T-helper 17 cell (primary cell): Measurements from ENCODE around the gene LONP1. TPM values are rescaled to one million over a fixed set of nuclear protein-coding genes. Genes with fewer than 3 reads are reported as not detected.

Experiments
- ATAC-seq: fragments of 150-1000 bp; cut with Tn5 transposase; 2 replicates; pipeline ENCODE4 v1.10.0; 2021; ENCODE audit warnings: mild to moderate bottlenecking, moderate library complexity
- DNase-seq, 3 donors: peaks; one replicate each; pipeline versions ENCODE4 v3.0.0 to v3.0.0-alpha.2; 2020 to 2021
- H3K9me3 ChIP-seq: one replicate; pipeline ENCODE4 v1.7.0; 2013; ENCODE audit warnings: low read length, mild to moderate bottlenecking; ENCODE audit not compliant: control insufficient read depth, poor library complexity, severe bottlenecking
- H3K27ac Mint-ChIP-seq: one replicate; pipeline ENCODE4 v1.8.0; 2022; ENCODE audit warnings: mild to moderate bottlenecking, moderate library complexity, mixed read lengths
- H3K27me3 Mint-ChIP-seq: one replicate; pipeline ENCODE4 v1.8.0; 2022; ENCODE audit warnings: mixed read lengths
- H3K36me3 Mint-ChIP-seq: one replicate; pipeline ENCODE4 v1.8.0; 2022; ENCODE audit warnings: low read depth, mixed read lengths
- H3K4me1 Mint-ChIP-seq: one replicate; pipeline ENCODE4 v1.8.0; 2022; ENCODE audit warnings: mild to moderate bottlenecking, mixed read lengths
- H3K4me3 Mint-ChIP-seq: one replicate; pipeline ENCODE4 v1.8.0; 2022; ENCODE audit warnings: mild to moderate bottlenecking, moderate library complexity, mixed read lengths
- total RNA-seq, 4 donors: library from RNA in 2 of 4; stranded (reverse) in 2 of 4; gene quantifications; one replicate each; pipeline ENCODE4 v1.2.3 and lab custom pipeline; 2022 to 2026

Gene LONP1
- total RNA-seq, 2 donors from 2014 or later: 61.0 to 65.2 TPM

GRCh38 chr19:5651361-5651760 lies 68.6 kb downstream of the LONP1 start:
- H3K9me3 ChIP-seq: no peaks in the 10 kb centered on the region
- Mint-ChIP-seq H3K4me3 (no peak overlapping the region), H3K27ac (peak overlapping the region; percentile 41), H3K36me3 (peaks cover 11% of the 10 kb centered on the region), H3K27me3 (no peaks in the 10 kb centered on the region), H3K4me1 (peaks cover 12% of the 10 kb centered on the region)
- DNase-seq (no peak), ATAC-seq (no peak)

GRCh38 chr19:5648464-5648863 lies 71.5 kb downstream of the LONP1 start:
- H3K4me1 Mint-ChIP-seq: peaks cover 22% of the 10 kb centered on the region
- H3K36me3 Mint-ChIP-seq: peaks cover 5% of the 10 kb centered on the region
- H3K4me3 Mint-ChIP-seq: no peak overlapping the region
- H3K27me3 Mint-ChIP-seq: no peaks in the 10 kb centered on the region
- H3K27ac Mint-ChIP-seq: peak overlapping the region; percentile 79
- H3K9me3 ChIP-seq: no peaks in the 10 kb centered on the region
- no peak for ATAC-seq
- DNase-seq: no peak

GRCh38 chr19:5646703-5647102 lies 73.2 kb downstream of the LONP1 start:
- H3K9me3 ChIP-seq: no peaks in the 10 kb centered on the region
- no peak overlapping the region for H3K27ac Mint-ChIP-seq
- ATAC-seq: no peak
- peaks cover 23% of the 10 kb centered on the region for H3K4me1 Mint-ChIP-seq
- peaks cover 6% of the 10 kb centered on the region for H3K36me3 Mint-ChIP-seq
- H3K27me3 Mint-ChIP-seq: no peaks in the 10 kb centered on the region
- DNase-seq: no peak
- no peak overlapping the region for H3K4me3 Mint-ChIP-seq

GRCh38 chr19:5645409-5645808 lies 74.5 kb downstream of the LONP1 start:
- H3K36me3 Mint-ChIP-seq: peaks cover 10% of the 10 kb centered on the region

GRCh38 chr19:5644037-5644436 lies 75.9 kb downstream of the LONP1 start:
- DNase-seq (no peak), ATAC-seq (no peak)
- peaks cover 30% of the 10 kb centered on the region for H3K4me1 Mint-ChIP-seq
- H3K27me3 Mint-ChIP-seq: no peaks in the 10 kb centered on the region
- no peaks in the 10 kb centered on the region for H3K9me3 ChIP-seq
- H3K27ac Mint-ChIP-seq: no peak overlapping the region
- peaks cover 10% of the 10 kb centered on the region for H3K36me3 Mint-ChIP-seq
- no peak overlapping the region for H3K4me3 Mint-ChIP-seq

More at GRCh38 chr19:5645409-5645808, 74.5 kb downstream of the LONP1 start:
- Mint-ChIP-seq H3K27ac (peak overlapping the region; percentile 27), H3K27me3 (no peaks in the 10 kb centered on the region), H3K4me3 (no peak overlapping the region), H3K4me1 (peaks cover 29% of the 10 kb centered on the region)
- H3K9me3 ChIP-seq: no peaks in the 10 kb centered on the region
- no peak for DNase-seq
- ATAC-seq: no peak

GRCh38 chr19:5643060-5643459 lies 76.9 kb downstream of the LONP1 start:
- H3K27me3 Mint-ChIP-seq: no peaks in the 10 kb centered on the region
- H3K4me1 Mint-ChIP-seq: peaks cover 27% of the 10 kb centered on the region
- H3K36me3 Mint-ChIP-seq: peaks cover 10% of the 10 kb centered on the region
- no peak overlapping the region for H3K4me3 Mint-ChIP-seq
- DNase-seq (no peak), ATAC-seq (no peak)
- H3K9me3 ChIP-seq: no peaks in the 10 kb centered on the region
- H3K27ac Mint-ChIP-seq: peak overlapping the region; percentile 32

- no peaks in the 10 kb centered on the region for H3K9me3 ChIP-seq
- H3K27me3 Mint-ChIP-seq: no peaks in the 10 kb centered on the region
- DNase-seq: no peak
- ATAC-seq: no peak
- H3K36me3 Mint-ChIP-seq: peaks cover 10% of the 10 kb centered on the region
- no peak overlapping the region for H3K27ac Mint-ChIP-seq
- H3K4me1 Mint-ChIP-seq: peaks cover 27% of the 10 kb centered on the region
- H3K4me3 Mint-ChIP-seq: no peak overlapping the region
Measured at GRCh38 chr19:5642204-5642603, 77.7 kb downstream of the LONP1 start.

Other genes starting within 250 kb of the LONP1 start
- gene TINCR, start 152.2 kb downstream of the LONP1 start, total RNA-seq: 1 to 10 TPM; 2.0 to 2.8 TPM
- 100 to 1,000 TPM; 241 to 255 TPM for gene SAFB2, start 97.4 kb downstream of the LONP1 start, total RNA-seq
- 100 to 1,000 TPM; 173 to 183 TPM for gene SAFB, start 97.1 kb downstream of the LONP1 start, total RNA-seq
- 10 to 100 TPM; 26.9 to 27.9 TPM for gene MICOS13, start 39.6 kb downstream of the LONP1 start, total RNA-seq
- 1 to 10 TPM; 1.4 to 3.1 TPM for gene HSD11B1L, start 39.1 kb downstream of the LONP1 start, total RNA-seq
- gene RPL36, start 29.9 kb downstream of the LONP1 start, total RNA-seq: 1,000 to 10,000 TPM in 1 of 2 donors, 100 to 1,000 TPM in 1; 811 to 1,376 TPM
- gene CATSPERD, start 491 bp upstream of the LONP1 start, total RNA-seq: not detected
- 1 to 10 TPM; 3.8 to 3.9 TPM for gene PRR22, start 64.6 kb upstream of the LONP1 start, total RNA-seq
- gene DUS3L, start 71.0 kb upstream of the LONP1 start, total RNA-seq: 100 to 1,000 TPM; 128 to 131 TPM
- gene NRTN, start 84.9 kb upstream of the LONP1 start, total RNA-seq: under 1 TPM; 0.35 to 0.39 TPM
- not detected for gene FUT6, start 119.6 kb upstream of the LONP1 start, total RNA-seq
- gene FUT3, start 131.3 kb upstream of the LONP1 start, total RNA-seq: under 1 TPM in 1 of 2 donors, not detected in 1; 0.50 TPM
- 1 to 10 TPM; 2.2 to 3.7 TPM for gene FUT5, start 150.4 kb upstream of the LONP1 start, total RNA-seq
- 100 to 1,000 TPM; 102 to 108 TPM for gene NDUFA11, start 183.6 kb upstream of the LONP1 start, total RNA-seq
- gene VMAC, start 184.7 kb upstream of the LONP1 start, total RNA-seq: 10 to 100 TPM; 24.6 TPM
- gene CAPS, start 194.1 kb upstream of the LONP1 start, total RNA-seq: 10 to 100 TPM; 41.0 to 47.1 TPM